K562 (cell line): ENCODE measurements around the gene GHR. TPM values are rescaled to one million over a fixed set of nuclear protein-coding genes. Genes with fewer than 3 reads are reported as not detected.

Source experiments
- ATAC-seq: fragments of 200-7000 bp; cut with Tn5 transposase; 3 replicates; pipeline ENCODE4 v1.9.1; 2020; ENCODE audit warnings: moderate library complexity
- BruUV-seq: library from RNA; stranded (reverse); fragments of 400-500 nt; replicated peaks from 2 replicates; lab custom pipeline; 2021; lab: Mats Ljungman, UMichigan
- CTCF ChIA-PET: fragments of 300-600 bp; formaldehyde crosslinking; extraction: SDS; loops from one replicate; lab custom pipeline; 2021; ENCODE audit warnings: low intra/inter-chr PET ratio; lab: Yijun Ruan, JAX
- POLR2A ChIA-PET: fragments of 300-600, 350-650 bp; sonication (Branson Sonifier 250); formaldehyde crosslinking; extraction: SDS; loops from one replicate; lab custom pipeline; 2021; ENCODE audit warnings: antibody characterized with exemption, inconsistent platforms; lab: Yijun Ruan, JAX
- DNase-seq, 4 experiments: peaks; one replicate each; pipeline versions ENCODE4 v3.0.0 to v3.0.0-alpha.2; 2011 to 2018; ENCODE audit warnings: low spot score in 3 of 4, mixed read lengths in 3 of 4; ENCODE audit errors: extremely low read depth in 1 of 4
- FAIRE-seq: peaks from 2 replicates; lab custom pipeline; 2011; peaks lifted over from hg19 to GRCh38; lab: Jason Lieb, UNC
- H2AFZ ChIP-seq: 2 replicates; pipeline ENCODE4 v1.6.0; 2011; ENCODE audit warnings: low read depth, low read length, control low read depth, inconsistent platforms
- H3K27ac ChIP-seq: fragments of 200-600 bp; 3 replicates; pipeline ENCODE4 v1.8.0; 2011; ENCODE audit warnings: low read depth, mild to moderate bottlenecking, control low read depth, inconsistent platforms, low read length, moderate library complexity, mixed read lengths; ENCODE audit errors: extremely low read depth
- H3K27me3 ChIP-seq, 2 experiments: fragments of 300-600 bp in 1 of 2; 2 replicates in 1 of 2; 3 replicates in 1 of 2; pipeline versions ENCODE4 v1.6.0 to v1.8.0; 2011; ENCODE audit warnings: inconsistent platforms in 2 of 2, low read length in 2 of 2, mild to moderate bottlenecking in 1 of 2, mixed read lengths in 1 of 2, moderate library complexity in 1 of 2; ENCODE audit not compliant: control insufficient read depth in 2 of 2, insufficient read depth in 2 of 2
- H3K36me3 ChIP-seq: fragments of 300-600 bp; 3 replicates; pipeline ENCODE4 v1.8.0; 2011; ENCODE audit warnings: mild to moderate bottlenecking, low read length, inconsistent platforms; ENCODE audit not compliant: control insufficient read depth, insufficient read depth
- H3K4me1 ChIP-seq, 2 experiments: fragments of 200-600 bp in 1 of 2; replicated peaks in 1 of 2; 2 replicates in 1 of 2; 3 replicates in 1 of 2; pipeline versions ENCODE4 v1.5.1 to v1.8.0; 2011; ENCODE audit warnings: inconsistent platforms in 2 of 2, low read length in 2 of 2, mild to moderate bottlenecking in 1 of 2, mixed read lengths in 1 of 2, moderate library complexity in 1 of 2; ENCODE audit not compliant: control insufficient read depth in 2 of 2, insufficient read depth in 2 of 2
- H3K4me2 ChIP-seq: 2 replicates; pipeline ENCODE4 v1.6.1; 2011; ENCODE audit warnings: low read length, control low read depth, inconsistent platforms, mixed read lengths; ENCODE audit not compliant: insufficient read depth
- H3K4me3 ChIP-seq: fragments of 200-600 bp; sonication (generic), shearing (Covaris generic); 2 replicates; pipeline ENCODE4 v1.5.1; 2016; ENCODE audit warnings: control low read depth, inconsistent platforms
- H3K79me2 ChIP-seq: fragments of 200-600 bp; 3 replicates; pipeline ENCODE4 v1.8.0; 2011; ENCODE audit warnings: low read length, inconsistent platforms; ENCODE audit not compliant: control insufficient read depth, insufficient read depth
- H3K9ac ChIP-seq, 2 experiments: 2 replicates each; pipeline versions ENCODE4 v1.6.0 to v1.6.1; 2011; ENCODE audit warnings: low read depth in 2 of 2, low read length in 2 of 2, control low read depth in 1 of 2, inconsistent platforms in 1 of 2, mild to moderate bottlenecking in 1 of 2, mixed read lengths in 1 of 2; ENCODE audit not compliant: insufficient read depth in 1 of 2
- H3K9me1 ChIP-seq: one replicate; pipeline ENCODE4 v1.6.0; 2011; ENCODE audit warnings: inconsistent platforms, mild to moderate bottlenecking, low read length, moderate library complexity; ENCODE audit not compliant: control insufficient read depth, insufficient read depth
- H3K9me3 ChIP-seq: replicated peaks from 2 replicates; pipeline ENCODE4 v1.5.1; 2011; ENCODE audit warnings: low read depth, low read length, inconsistent platforms; ENCODE audit not compliant: control insufficient read depth, insufficient read depth
- H4K20me1 ChIP-seq: replicated peaks from 2 replicates; pipeline ENCODE4 v1.6.1; 2011; ENCODE audit warnings: low read length, inconsistent platforms, mixed read lengths; ENCODE audit not compliant: control insufficient read depth, insufficient read depth
- CBFB ChIP-seq: sonication (generic); formaldehyde crosslinking; IDR thresholded peaks from 2 replicates; pipeline ENCODE4 v1.4.0; 2020; ENCODE audit warnings: mild to moderate bottlenecking, missing genetic modification reagents
- CEBPB ChIP-seq: fragments of 450-650 bp; IDR thresholded peaks from 2 replicates; pipeline ENCODE4 v1.6.1; 2016; ENCODE audit warnings: missing genetic modification characterization, missing compliant biosample characterization
- CHCHD3 ChIP-seq: fragments of 250-450 bp; sonication (Bioruptor Pico); IDR thresholded peaks from 2 replicates; pipeline ENCODE4 v2.1.2; 2022; ENCODE audit warnings: mild to moderate bottlenecking
- CREB5 ChIP-seq: fragments of 250-450 bp; sonication (Bioruptor Pico); IDR thresholded peaks from 2 replicates; pipeline ENCODE4 v1.5.0; 2020; ENCODE audit warnings: mild to moderate bottlenecking
- CREM ChIP-seq: IDR thresholded peaks from 2 replicates; pipeline ENCODE4 v1.6.1; 2014; ENCODE audit warnings: antibody characterized with exemption, low read depth
- ERF ChIP-seq: fragments of 450-650 bp; formaldehyde crosslinking; IDR thresholded peaks from 2 replicates; pipeline ENCODE4 v1.4.0; 2020; ENCODE audit warnings: mild to moderate bottlenecking, mixed read lengths
- HDAC3 ChIP-seq: fragments of 450-650 bp; IDR thresholded peaks from 2 replicates; pipeline ENCODE4 v1.6.1; 2018; ENCODE audit warnings: borderline replicate concordance, mild to moderate bottlenecking, moderate library complexity; ENCODE audit not compliant: partially characterized antibody
- JUN ChIP-seq, 2 experiments: sonication (generic) in 1 of 2; formaldehyde crosslinking in 1 of 2; IDR thresholded peaks; 2 replicates each; pipeline versions ENCODE4 v1.6.1 to v1.8.0; 2012 to 2022; ENCODE audit warnings: borderline replicate concordance in 2 of 2, mild to moderate bottlenecking in 2 of 2, improper control_type of control experiment in 1 of 2, low read depth in 1 of 2, low read length in 1 of 2, missing genetic modification reagents in 1 of 2
- MCM2 ChIP-seq: fragments of 450-650 bp; IDR thresholded peaks from 2 replicates; pipeline ENCODE4 v1.6.1; 2017; ENCODE audit warnings: low read depth, mild to moderate bottlenecking
- MECOM ChIP-seq: fragments of 250-450 bp; sonication (Bioruptor Pico); IDR thresholded peaks from 2 replicates; pipeline ENCODE4 v1.8.0; 2022; ENCODE audit warnings: inconsistent platforms
- MEF2D ChIP-seq: conservative IDR thresholded peaks from 2 replicates; pipeline ENCODE4 v1.6.1; 2016; ENCODE audit warnings: low read depth, missing genetic modification characterization, missing compliant biosample characterization
- MTA2 ChIP-seq: fragments of 450-650 bp; IDR thresholded peaks from 2 replicates; pipeline ENCODE4 v1.6.1; 2016; ENCODE audit warnings: low read depth
- PHF21A ChIP-seq: fragments of 450-650 bp; IDR thresholded peaks from 2 replicates; pipeline ENCODE4 v1.6.1; 2017; ENCODE audit warnings: low read depth, borderline replicate concordance
- TGIF2 ChIP-seq: sonication (generic); formaldehyde crosslinking; IDR thresholded peaks from 2 replicates; pipeline ENCODE4 v1.8.1; 2022; ENCODE audit warnings: mild to moderate bottlenecking, missing genetic modification reagents, moderate library complexity
- U2AF2 ChIP-seq: fragments of 200-400 bp; formaldehyde crosslinking; optimal IDR thresholded peaks from 2 replicates; pipeline ENCODE3; 2017; ENCODE audit warnings: low read depth, mild to moderate bottlenecking, low read length
- ZNF121 ChIP-seq: sonication (generic); formaldehyde crosslinking; conservative IDR thresholded peaks from 2 replicates; pipeline ENCODE4 v1.8.0; 2022; ENCODE audit warnings: missing genetic modification reagents
- ZNF232 ChIP-seq: sonication (generic); formaldehyde crosslinking; IDR thresholded peaks from 2 replicates; pipeline ENCODE4 v1.8.0; 2022; ENCODE audit warnings: mild to moderate bottlenecking, missing genetic modification reagents
- ZNF395 ChIP-seq: fragments of 200-800 bp; sonication (Bioruptor generic); IDR thresholded peaks from 2 replicates; pipeline ENCODE4 v1.6.1; 2017; ENCODE audit warnings: missing genetic modification characterization, missing compliant biosample characterization
- ZNF668 ChIP-seq: fragments of 250-450 bp; sonication (Bioruptor Pico); IDR thresholded peaks from 2 replicates; pipeline ENCODE4 v1.8.0; 2022; ENCODE audit warnings: mild to moderate bottlenecking, inconsistent platforms
- WGBS: fragments of 100-300 bp; shearing (Covaris generic); methylation state at CpG from one replicate; pipeline ENCODE4 v1.1.6; 2016; ENCODE audit warnings: low coverage, mixed read lengths; ENCODE audit not compliant: insufficient coverage; ENCODE audit errors: missing lambda C conversion rate; 5-methylcytosine and 5-hydroxymethylcytosine counted together
- in situ Hi-C: fragments of 300-500 bp; cut with MboI; formaldehyde crosslinking; loops from 4 replicates; pipeline ENCODE4 v1.15.0; 2018; ENCODE audit warnings: inconsistent platforms, mixed read lengths
- intact Hi-C: fragments of 100-400 bp; cut with micrococcal nuclease; formaldehyde crosslinking; loops from 2 replicates; pipeline ENCODE4 v1.14.2; 2022
- polyA plus RNA-seq, 8 experiments: library from polyadenylated mRNA; depleted of rRNA in 4 of 8; stranded (reverse) in 5 of 8; unstranded in 3 of 8; fragments of >200 nt; fragmentation: Nextera tagmentation in 2 of 8; fragmentation: Illumina TruSeq in 1 of 8; extraction: Ambion mirVana in 2 of 8; extraction: Trizol in 1 of 8; gene quantifications; 2 replicates each; pipeline versions ENCODE4 v1.2.1 to v1.2.3, GENCODE V29; 2011 to 2014; ENCODE audit warnings: inconsistent platforms in 1 of 8, missing spikeins in 1 of 8
- total RNA-seq, 7 experiments: library from RNA; depleted of rRNA in 6 of 7; stranded (reverse); fragments of >200 nt in 6 of 7; fragmentation: Illumina TruSeq in 2 of 7; extraction: Trizol in 2 of 7; gene quantifications; 2 replicates each; pipeline versions ENCODE4 v1.2.1 to v1.2.3, GENCODE V29; 2011 to 2021; ENCODE audit warnings: low replicate concordance in 1 of 7
- TF ChIP-seq, protein P1 (sequence below): fragments of 450-650 bp; IDR thresholded peaks from 2 replicates; pipeline ENCODE4 v1.6.1; 2016; ENCODE audit warnings: missing biosample characterization, missing genetic modification characterization

The GHR gene
- total and polyA plus RNA-seq, 9 of the 15 experiments (the other 6 are each of a cell fraction or from before 2014, with no cell fraction given), result 0.01 to 0.13 (median 0.07) TPM; not detected in 5

GRCh38 chr5:42381973-42382372 lies 41.3 kb upstream of the GHR start:
- DNase-seq (no peak), FAIRE-seq (no peak), ATAC-seq (no peak)
- Histone ChIP-seq H3K4me2 (no peak overlapping the region), H3K9ac (no peak overlapping the region), H3K9me1 (no peaks in the 10 kb centered on the region), H3K27ac (no peak overlapping the region), H3K4me3 (no peak overlapping the region), H4K20me1 (no peaks in the 10 kb centered on the region), H3K79me2 (no peaks in the 10 kb centered on the region), H3K9me3 (peaks cover 2% of the 10 kb centered on the region), H3K27me3 (no peaks in the 10 kb centered on the region), H3K4me1 (no peaks in the 10 kb centered on the region), H3K36me3 (no peaks in the 10 kb centered on the region), H2AFZ (no peak overlapping the region)
- WGBS, result 0% methylated on average over 2 of the region's 2 CpGs
- CTCF ChIA-PET, result interaction anchor here (0.6 kb wide), 1 partner anchor 39 kb away, joined by 3 read pairs; no protein-coding TSS in a partner anchor
- intact Hi-C loops, result no loop called here
- TF ChIP-seq MTA2, result no peak
- TF ChIP-seq CHCHD3 (CRISPR knock-in tag), result no peak
- no peak for TF ChIP-seq PHF21A
- TF ChIP-seq TGIF2, result no peak
- TF ChIP-seq ERF, result no peak
- no peak for TF ChIP-seq MCM2
- TF ChIP-seq ZNF232, result no peak
- TF ChIP-seq U2AF2, result no peak
- TF ChIP-seq CBFB (CRISPR knock-in tag), result no peak
- TF ChIP-seq JUN (IDR thresholded peaks at IDR 0.05; ENCODE audit: borderline replicate concordance, low read depth, low read length), result no peak
- TF ChIP-seq JUN (CRISPR knock-in tag; IDR thresholded peaks at IDR 0.05; ENCODE audit: borderline replicate concordance), result no peak
- TF ChIP-seq CEBPB, result no peak
- no peak for TF ChIP-seq ZNF395
- no peak for TF ChIP-seq MECOM
- TF ChIP-seq, protein P1, sequence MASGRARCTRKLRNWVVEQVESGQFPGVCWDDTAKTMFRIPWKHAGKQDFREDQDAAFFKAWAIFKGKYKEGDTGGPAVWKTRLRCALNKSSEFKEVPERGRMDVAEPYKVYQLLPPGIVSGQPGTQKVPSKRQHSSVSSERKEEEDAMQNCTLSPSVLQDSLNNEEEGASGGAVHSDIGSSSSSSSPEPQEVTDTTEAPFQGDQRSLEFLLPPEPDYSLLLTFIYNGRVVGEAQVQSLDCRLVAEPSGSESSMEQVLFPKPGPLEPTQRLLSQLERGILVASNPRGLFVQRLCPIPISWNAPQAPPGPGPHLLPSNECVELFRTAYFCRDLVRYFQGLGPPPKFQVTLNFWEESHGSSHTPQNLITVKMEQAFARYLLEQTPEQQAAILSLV (tag), result no peak
- TF ChIP-seq ZNF668 (CRISPR knock-in tag), result no peak
- no peak for TF ChIP-seq CREB5 (CRISPR knock-in tag)
- TF ChIP-seq MEF2D, result no peak
- no peak for TF ChIP-seq CREM
- TF ChIP-seq HDAC3, result no peak
- no peak for TF ChIP-seq ZNF121
- BruUV-seq, result no TSS peak
- in situ Hi-C loops, result no loop called here
- POLR2A ChIA-PET, result no interaction called here
